MCF 10A (cell line): Measurements from ENCODE around the gene TEX52. TPM values are rescaled to one million over a fixed set of nuclear protein-coding genes. Genes with fewer than 3 reads are reported as not detected.

Source experiments
- BruUV-seq: library from RNA; stranded (reverse); fragments of 400-500 nt; replicated peaks from 2 replicates; lab custom pipeline; 2021; lab: Mats Ljungman, UMichigan
- CTCF ChIA-PET: fragments of 300-600 bp; sonication (Branson Sonifier 250); formaldehyde crosslinking; extraction: SDS; loops from one replicate; lab custom pipeline; 2021; ENCODE audit warnings: antibody characterized with exemption, inconsistent platforms; lab: Yijun Ruan, JAX
- POLR2A ChIA-PET: fragments of 300-600, 350-650 bp; sonication (Branson Sonifier 250); formaldehyde crosslinking; extraction: SDS; loops from one replicate; lab custom pipeline; 2020; ENCODE audit warnings: antibody characterized with exemption, inconsistent platforms; lab: Yijun Ruan, JAX
- DNase-seq: peaks from one replicate; pipeline ENCODE4 v3.0.0-alpha.2; 2018; ENCODE audit not compliant: unreplicated experiment
- H3K27ac Mint-ChIP-seq: one replicate; pipeline ENCODE4 v1.8.0; 2022; ENCODE audit warnings: mild to moderate bottlenecking, low read depth, mixed read lengths; ENCODE audit not compliant: unreplicated experiment
- H3K27me3 Mint-ChIP-seq: one replicate; pipeline ENCODE4 v1.8.0; 2022; ENCODE audit warnings: mixed read lengths; ENCODE audit not compliant: insufficient read depth, unreplicated experiment
- H3K36me3 Mint-ChIP-seq: one replicate; pipeline ENCODE4 v1.8.0; 2022; ENCODE audit warnings: mild to moderate bottlenecking, moderate library complexity, mixed read lengths; ENCODE audit not compliant: insufficient read depth, unreplicated experiment
- H3K4me1 Mint-ChIP-seq: one replicate; pipeline ENCODE4 v1.8.0; 2022; ENCODE audit warnings: mixed read lengths; ENCODE audit not compliant: insufficient read depth, unreplicated experiment
- H3K4me3 Mint-ChIP-seq: one replicate; pipeline ENCODE4 v1.8.0; 2022; ENCODE audit warnings: mild to moderate bottlenecking, moderate library complexity, mixed read lengths; ENCODE audit not compliant: unreplicated experiment
- H3K9me3 Mint-ChIP-seq: one replicate; pipeline ENCODE4 v1.8.0; 2022; ENCODE audit warnings: mixed read lengths; ENCODE audit not compliant: unreplicated experiment
- CTCF ChIP-seq: fragments of 200-600 bp; IDR thresholded peaks from one replicate; pipeline ENCODE4 v1.8.0; 2022; ENCODE audit warnings: antibody characterized with exemption, mild to moderate bottlenecking; ENCODE audit not compliant: unreplicated experiment
- intact Hi-C: fragments of 100-400 bp; cut with micrococcal nuclease; formaldehyde crosslinking; loops from 2 replicates; pipeline ENCODE4 v1.14.1; 2022
- total RNA-seq: library from RNA; stranded (reverse); gene quantifications from 2 replicates; pipeline ENCODE4 v1.2.3, GENCODE V29; 2022

TEX52 gene
- total RNA-seq, 1 experiment from 2014 or later: not detected

GRCh38 chr12:2855546-2855945 lies 1.3 kb downstream of the TEX52 start:
- no peak for DNase-seq
- no peak overlapping the region for H3K4me3 Mint-ChIP-seq
- H3K27me3 Mint-ChIP-seq: no peaks in the 10 kb centered on the region
- no peaks in the 10 kb centered on the region for H3K4me1 Mint-ChIP-seq
- H3K27ac Mint-ChIP-seq: no peak overlapping the region
- no peaks in the 10 kb centered on the region for H3K9me3 Mint-ChIP-seq
- ChIA-PET CTCF (interaction anchor here (0.6 to 2.3 kb wide), 2 partner anchors 11 to 18 kb away, joined by 4 to 21 read pairs; no protein-coding TSS in a partner anchor), POLR2A (no interaction called here)
- peaks cover 6% of the 10 kb centered on the region for H3K36me3 Mint-ChIP-seq
- no peak for TF ChIP-seq CTCF
- no TSS peak for BruUV-seq
- intact Hi-C loops: loop anchor here (10.0 kb wide), 1 partner anchor 179 kb away; no protein-coding TSS in a partner anchor

GRCh38 chr12:2854669-2855453 lies 2.0 kb downstream of the TEX52 start:
- POLR2A ChIA-PET: interaction anchor here (1.0 to 1.3 kb wide), 2 partner anchors 8 to 10 kb away, joined by 4 to 6 read pairs; no protein-coding TSS in a partner anchor
- no peak for DNase-seq
- Mint-ChIP-seq H3K36me3 (peaks cover 3% of the 10 kb centered on the region), H3K4me1 (no peaks in the 10 kb centered on the region), H3K9me3 (no peaks in the 10 kb centered on the region), H3K27ac (no peak overlapping the region), H3K27me3 (no peaks in the 10 kb centered on the region), H3K4me3 (no peak overlapping the region)
- intact Hi-C loops: loop anchor here (10.0 kb wide), 1 partner anchor 180 kb away; no protein-coding TSS in a partner anchor
- CTCF ChIA-PET: interaction anchor here (1.0 to 3.3 kb wide), 13 partner anchors 10 to 187 kb away, joined by 3 to 21 read pairs (median 5); no protein-coding TSS in a partner anchor
- TF ChIP-seq CTCF: no peak
- BruUV-seq: no TSS peak

- POLR2A ChIA-PET: interaction anchor here (1.3 kb wide), 1 partner anchor 9 kb away, joined by 6 read pairs; no protein-coding TSS in a partner anchor
- intact Hi-C loops: loop anchor here (10.0 kb wide), 1 partner anchor 181 kb away; no protein-coding TSS in a partner anchor
- peak; percentile 69 for DNase-seq
These were observed 3.2 kb downstream of the TEX52 start for GRCh38 chr12:2853626-2854025.

More at GRCh38 chr12:2853626-2854025, 3.2 kb downstream of the TEX52 start:
- Mint-ChIP-seq H3K4me1 (no peaks in the 10 kb centered on the region), H3K9me3 (no peaks in the 10 kb centered on the region), H3K27me3 (no peaks in the 10 kb centered on the region), H3K4me3 (no peak overlapping the region), H3K36me3 (no peaks in the 10 kb centered on the region), H3K27ac (no peak overlapping the region)
- BruUV-seq: no TSS peak
- CTCF ChIA-PET: interaction anchor here (0.6 to 3.3 kb wide), 16 partner anchors 9 to 887 kb away, joined by 3 to 21 read pairs (median 4); no protein-coding TSS in a partner anchor
- peak; percentile 70 for TF ChIP-seq CTCF
